GM19239 (cell line): ENCODE data around the gene ASB13.
"Not testable (repeated sequence)": the region's sequence is repeated elsewhere in the genome, so short reads cannot be mapped to it uniquely, and the experiment has no call there.

Source experiments
- DNase-seq: peaks from one replicate; pipeline ENCODE4 v3.0.0; 2011; ENCODE audit warnings: low spot score; ENCODE audit not compliant: insufficient read length
- FAIRE-seq: peaks from 2 replicates; lab custom pipeline; 2011; peaks lifted over from hg19 to GRCh38; lab: Jason Lieb, UNC

ASB13 gene

GRCh38 chr10:5594271-5595049 is 71.9 kb downstream of the ASB13 start:
- FAIRE-seq, result no peak
- no peak for DNase-seq

DNA sequence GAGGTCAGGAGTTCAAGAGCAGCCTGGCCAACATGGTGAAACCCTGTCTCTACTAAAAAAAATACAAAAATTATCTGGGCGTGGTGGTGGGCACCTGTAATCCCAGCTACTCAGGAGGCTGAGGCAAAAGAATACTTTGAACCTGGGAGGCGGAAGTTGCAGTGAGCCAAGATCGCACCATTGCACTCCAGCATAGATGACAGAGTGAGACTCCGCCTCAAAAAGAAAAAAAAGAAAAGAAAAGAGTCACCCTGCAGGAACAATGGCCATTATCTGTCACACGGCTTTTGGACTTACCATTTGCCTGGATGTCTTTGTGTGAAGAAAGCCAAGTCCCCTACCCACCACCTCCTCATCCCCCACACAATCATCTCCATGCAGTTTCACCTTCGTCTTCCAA is 73.0 kb downstream of the ASB13 start:
- DNase-seq, FAIRE-seq: not testable (repeated sequence)

GRCh38 chr10:5592070-5592469 is 74.3 kb downstream of the ASB13 start:
- FAIRE-seq (no peak), DNase-seq (no peak)

DNA sequence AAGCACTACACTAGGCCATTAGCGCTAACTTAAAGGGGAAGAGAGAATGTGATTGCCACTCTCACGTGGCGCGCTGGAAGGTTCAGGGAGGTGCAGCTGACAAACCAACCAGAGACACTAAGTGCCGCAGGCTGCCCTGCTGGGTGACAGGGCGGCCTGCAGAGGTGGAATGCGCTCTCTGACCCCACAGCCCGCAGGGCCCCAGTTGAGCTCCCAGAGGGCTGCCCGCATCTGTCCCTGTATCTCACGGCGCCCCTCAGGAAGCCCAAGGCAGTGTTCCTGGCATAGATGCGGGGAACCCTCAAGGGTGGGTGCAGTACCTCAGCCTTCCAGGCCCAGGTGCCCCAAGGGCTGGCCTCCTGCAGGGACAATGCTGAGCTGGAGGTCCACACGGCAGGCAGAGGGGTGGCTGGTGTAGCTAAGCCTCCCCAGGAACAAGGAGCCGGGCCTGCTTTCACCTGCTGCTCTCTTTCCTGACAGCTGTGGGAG is 75.0 kb downstream of the ASB13 start:
- DNase-seq (no peak), FAIRE-seq (no peak)

GRCh38 chr10:5590816-5591215 is 75.6 kb downstream of the ASB13 start:
- no peak for DNase-seq
- FAIRE-seq, result no peak

- DNase-seq (no peak), FAIRE-seq (no peak)
Observed at GRCh38 chr10:5589661-5590511, 76.5 kb downstream of the ASB13 start.

DNA sequence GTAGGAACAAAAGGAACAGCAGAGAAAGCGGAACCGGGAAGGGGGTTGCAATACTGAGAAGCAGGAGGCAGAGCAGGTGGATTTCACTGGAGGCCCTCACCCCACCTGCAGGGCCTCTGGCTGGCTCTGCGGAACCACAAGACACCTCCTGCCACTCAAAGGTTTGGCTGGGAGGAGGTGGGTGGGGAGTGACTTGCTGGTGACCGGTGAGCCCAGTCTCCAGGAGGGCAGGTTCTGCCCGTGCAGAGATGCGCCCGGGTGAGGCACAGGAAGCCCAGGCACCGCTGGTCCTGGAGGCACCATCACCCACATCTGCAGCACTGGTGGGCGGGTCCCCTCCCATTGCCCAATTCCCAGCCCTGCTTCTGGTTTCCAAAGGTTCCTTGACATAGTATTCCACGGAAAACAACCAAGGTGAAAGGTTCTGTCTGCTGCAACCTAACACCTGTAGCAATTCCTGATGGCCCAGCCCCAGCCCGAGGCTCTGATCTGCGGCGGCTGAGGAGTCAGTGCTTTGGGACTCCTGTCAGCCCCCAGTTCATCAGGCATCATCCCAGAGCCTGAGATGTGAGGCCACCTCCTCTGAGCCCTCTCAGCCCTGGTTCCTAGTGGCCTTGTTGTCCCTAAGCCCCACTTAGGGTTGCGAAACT is 77.3 kb downstream of the ASB13 start:
- DNase-seq, result no peak

More for the DNA sequence above, 77.3 kb downstream of the ASB13 start:
- FAIRE-seq, result no peak
